Colon (tissue), 2 donors: ENCODE data around the gene ZNF503.
"Not testable (repeated sequence)": the region's sequence is repeated elsewhere in the genome, so short reads cannot be mapped to it uniquely, and the experiment has no call there.

Experiments
- FAIRE-seq: peaks from 2 replicates; lab custom pipeline; 2012; peaks lifted over from hg19 to GRCh38; lab: Jason Lieb, UNC
- donor health status: control.
- donor health status: control.

Gene ZNF503

GRCh38 chr10:75395066-75395931 is 6.3 kb downstream of the ZNF503 start:
- FAIRE-seq: no peak

- no peak for FAIRE-seq
Observed at GRCh38 chr10:75394221-75394620, 7.3 kb downstream of the ZNF503 start.

GRCh38 chr10:75392744-75393143 is 8.8 kb downstream of the ZNF503 start:
- no peak for FAIRE-seq

DNA sequence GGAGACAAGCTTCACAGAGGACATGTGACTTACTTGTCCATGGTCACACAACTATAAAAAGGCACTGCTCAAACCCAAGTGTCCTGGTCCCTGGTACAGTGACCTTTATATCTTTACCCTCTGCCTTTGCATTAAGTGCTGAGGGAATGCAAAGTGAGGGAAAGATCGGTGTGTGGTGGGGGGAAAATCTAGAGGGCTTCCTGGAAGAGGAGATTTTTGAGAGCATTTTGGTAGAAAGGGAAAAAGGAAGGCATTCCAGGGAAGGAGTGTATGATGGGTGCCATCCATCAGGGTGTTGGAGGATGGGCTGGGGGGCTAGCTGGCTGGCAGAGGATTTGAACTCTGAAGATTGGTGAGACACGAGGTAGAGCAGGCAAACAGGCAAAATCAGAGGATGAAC is 9.3 kb downstream of the ZNF503 start:
- FAIRE-seq: no peak

- FAIRE-seq: no peak
Observed at GRCh38 chr10:75390178-75390577, 11.4 kb downstream of the ZNF503 start.

DNA sequence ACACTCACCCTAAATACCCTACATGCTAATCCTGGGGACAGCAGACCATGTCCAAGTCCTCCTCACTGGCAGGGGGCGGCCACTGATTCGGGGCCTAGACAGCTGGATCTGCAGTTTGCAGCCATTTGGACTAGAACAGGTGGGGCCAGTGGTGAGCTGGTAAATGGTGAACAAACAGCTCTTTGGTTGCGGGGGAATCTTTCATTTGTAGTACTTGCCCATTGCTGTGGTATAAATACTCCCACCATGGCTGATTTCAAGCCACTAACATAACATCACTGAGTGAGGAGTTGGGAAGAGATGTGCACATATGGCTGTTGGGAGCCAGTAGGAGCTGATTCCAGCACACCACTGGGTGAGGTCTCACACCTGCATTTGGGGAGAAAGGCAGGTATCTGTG is 13.5 kb downstream of the ZNF503 start:
- FAIRE-seq: no peak

DNA sequence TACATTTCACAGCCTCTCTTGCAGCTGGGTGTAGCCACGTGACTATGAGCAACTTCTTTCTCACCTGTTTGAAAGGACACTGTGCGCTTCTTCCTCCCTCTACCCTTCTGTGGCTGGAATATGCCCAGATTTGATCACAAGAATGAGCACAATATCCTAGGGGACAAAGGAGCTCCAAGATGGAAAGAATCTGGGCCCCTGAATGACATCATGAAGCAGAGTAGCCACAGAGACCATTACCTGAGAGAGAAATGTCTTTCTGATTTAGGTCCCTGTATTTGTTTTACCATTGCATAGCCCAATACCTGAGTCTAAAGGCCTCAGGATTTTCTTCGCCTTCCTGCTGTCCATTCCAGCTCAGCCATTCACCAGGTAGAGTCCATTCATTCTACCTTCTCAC is 15.4 kb downstream of the ZNF503 start:
- FAIRE-seq: no peak

DNA sequence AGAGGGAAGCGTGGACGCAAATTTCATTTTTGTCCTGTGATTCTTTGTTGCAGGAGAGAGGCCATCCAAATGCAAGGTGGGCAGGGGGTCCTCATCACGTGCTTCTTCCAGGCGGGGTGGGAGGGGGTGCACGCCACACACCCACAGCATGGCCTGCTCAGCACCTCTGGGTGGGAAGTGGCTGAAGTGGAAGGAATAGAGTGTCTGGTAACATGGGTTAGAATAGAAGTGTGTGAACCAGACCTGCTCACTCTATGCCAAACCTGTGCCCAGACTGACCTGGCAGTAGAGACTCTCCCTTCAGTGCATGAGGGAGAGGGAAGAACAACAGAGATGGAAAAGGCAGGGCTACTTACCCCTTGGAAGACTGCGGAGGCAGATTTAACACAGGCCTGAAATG is 21.7 kb downstream of the ZNF503 start:
- no peak for FAIRE-seq

- no peak for FAIRE-seq
Observed at GRCh38 chr10:75379212-75379724, 22.3 kb downstream of the ZNF503 start.

- no peak for FAIRE-seq
Observed at GRCh38 chr10:75378379-75378778, 23.2 kb downstream of the ZNF503 start.

DNA sequence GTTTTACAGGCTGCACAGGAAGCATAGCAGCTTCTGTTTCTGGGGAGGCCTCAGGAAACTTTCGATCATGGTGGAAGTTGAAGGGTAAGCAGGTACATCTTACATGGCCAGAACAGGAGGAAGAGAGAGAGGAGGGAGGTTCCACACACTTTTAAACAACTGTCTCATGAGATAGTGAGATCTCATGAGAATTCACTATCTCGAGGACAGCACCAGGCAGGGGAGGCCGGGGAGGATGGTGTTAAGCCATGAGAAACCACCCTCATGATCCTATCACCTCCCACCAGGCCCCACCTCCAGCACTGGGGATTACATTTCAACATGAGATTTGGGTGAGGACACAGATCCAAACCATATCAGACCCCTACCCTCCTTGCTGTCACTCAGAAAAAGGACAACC is 23.7 kb downstream of the ZNF503 start:
- no peak for FAIRE-seq

- no peak for FAIRE-seq
Observed at GRCh38 chr10:75375838-75376237, 25.7 kb downstream of the ZNF503 start.

GRCh38 chr10:75371010-75371409 is 30.6 kb downstream of the ZNF503 start:
- FAIRE-seq: no peak

DNA sequence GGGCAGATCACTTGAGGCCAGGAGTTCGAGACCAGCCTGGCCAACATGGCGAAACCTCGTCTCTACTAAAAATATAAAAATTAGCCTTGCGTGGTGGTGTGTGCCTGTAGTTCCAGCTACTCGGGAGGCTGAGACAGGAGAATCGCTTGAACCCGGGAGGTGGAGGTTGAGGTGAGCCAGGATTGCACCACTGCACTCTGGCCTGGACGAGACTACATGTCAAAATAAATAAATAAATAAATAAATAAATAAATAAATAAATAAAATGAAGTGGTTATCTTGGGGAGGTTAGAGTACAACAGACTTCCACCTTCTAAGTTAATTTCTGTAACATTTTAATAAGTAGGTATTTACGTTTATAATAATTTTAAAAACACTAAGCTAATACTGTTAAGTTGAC is 31.7 kb downstream of the ZNF503 start:
- not testable (repeated sequence) for FAIRE-seq

GRCh38 chr10:75367901-75368300 is 33.7 kb downstream of the ZNF503 start:
- no peak for FAIRE-seq

GRCh38 chr10:75367021-75367487 is 34.5 kb downstream of the ZNF503 start:
- FAIRE-seq: no peak

DNA sequence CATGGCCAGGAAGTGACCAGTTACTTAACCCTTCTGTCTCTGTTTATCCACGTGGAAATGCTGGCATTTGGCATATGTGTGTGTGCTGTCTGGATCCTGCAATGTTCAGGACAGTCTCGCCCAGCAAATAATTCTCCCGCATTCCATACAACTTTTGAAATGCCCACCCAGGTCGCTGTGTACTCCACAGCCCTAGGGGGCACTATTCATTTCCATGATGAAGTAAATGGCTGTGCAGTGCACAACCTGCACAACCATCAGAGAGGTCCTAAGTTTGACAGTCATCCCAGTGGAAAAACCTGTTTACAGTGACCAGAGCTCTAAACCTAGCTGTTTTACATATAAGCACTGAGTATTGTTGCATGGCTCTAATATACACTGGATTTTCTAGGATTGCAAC is 38.1 kb downstream of the ZNF503 start:
- FAIRE-seq: no peak

DNA sequence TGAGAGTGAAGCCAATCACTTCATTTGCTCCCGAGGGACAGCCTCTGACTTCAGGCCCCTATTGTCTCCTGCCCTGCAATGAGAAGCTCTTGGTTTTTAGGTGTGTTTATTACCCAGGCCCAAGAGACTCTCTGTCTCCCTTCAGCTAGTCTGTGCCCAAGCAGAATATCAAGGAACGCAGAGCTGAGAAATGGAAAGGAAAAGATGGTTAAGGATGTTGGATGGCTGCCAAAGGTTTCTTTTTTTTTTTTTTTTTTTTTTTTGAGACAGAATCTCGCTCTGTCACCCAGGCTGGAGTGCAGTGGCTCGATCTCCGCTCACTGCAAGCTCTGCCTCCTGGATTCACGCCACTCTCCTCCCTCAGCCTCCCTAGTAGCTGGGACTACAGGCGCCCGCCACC is 41.7 kb downstream of the ZNF503 start:
- not testable (repeated sequence) for FAIRE-seq

- no peak for FAIRE-seq
Observed at GRCh38 chr10:75358835-75359421, 42.6 kb downstream of the ZNF503 start.

GRCh38 chr10:75358132-75358531 is 43.4 kb downstream of the ZNF503 start:
- no peak for FAIRE-seq

GRCh38 chr10:75357500-75357899 is 44.1 kb downstream of the ZNF503 start:
- FAIRE-seq: no peak

GRCh38 chr10:75356484-75356883 is 45.1 kb downstream of the ZNF503 start:
- FAIRE-seq: no peak

DNA sequence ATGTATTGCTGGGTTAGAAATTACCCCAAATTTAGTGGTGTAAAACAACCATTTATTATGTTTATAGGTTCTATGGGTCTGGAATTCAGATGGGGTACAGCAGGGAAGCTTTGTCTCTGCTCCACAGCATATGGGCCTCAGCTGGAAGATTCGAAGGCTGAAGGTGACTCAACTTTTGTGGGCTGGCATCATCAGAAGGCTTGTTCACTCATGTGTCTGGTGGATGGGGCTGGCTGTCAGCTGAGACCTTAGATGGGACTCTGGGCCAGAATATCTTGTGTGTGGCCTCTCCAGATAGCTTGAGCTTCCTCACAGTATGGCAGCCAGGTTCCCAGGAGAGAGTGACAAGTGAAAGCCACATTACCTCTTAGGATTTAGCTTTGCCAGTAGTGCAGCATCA is 45.9 kb downstream of the ZNF503 start:
- no peak for FAIRE-seq

DNA sequence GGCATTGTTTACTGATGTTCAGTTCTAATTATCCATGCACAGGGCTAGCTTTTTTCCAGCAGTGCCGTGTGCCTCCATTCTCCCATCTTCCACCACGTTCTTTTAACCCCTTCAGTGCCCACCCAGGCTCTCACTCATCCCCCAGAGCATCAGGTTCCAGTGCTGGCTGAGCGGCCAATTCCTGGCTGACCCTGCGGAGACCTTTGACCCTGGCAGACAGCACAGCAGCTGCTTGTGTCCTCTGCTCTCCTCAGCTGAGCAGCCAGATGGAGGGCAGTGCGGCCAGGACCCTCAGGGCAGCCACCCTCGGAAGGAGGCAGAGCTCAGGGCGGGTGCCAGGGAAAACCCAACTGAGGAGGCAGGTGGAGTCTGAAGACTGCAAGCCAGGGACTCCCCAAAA is 48.4 kb downstream of the ZNF503 start:
- no peak for FAIRE-seq
